Measurements from ENCODE around the gene PRR33. TPM values are rescaled to one million over a fixed set of nuclear protein-coding genes. Genes with fewer than 3 reads are reported as not detected.

PRR33 gene
- total RNA-seq, 1 donor from 2014 or later = 3.9 TPM

GRCh38 chr11:1917523-1918435 is 26.1 kb upstream of the PRR33 start:
- DNase-seq (ENCODE audit: low read depth) = peak; percentile 83

GRCh38 chr11:1916986-1917522 is 25.4 kb upstream of the PRR33 start:
- peak; percentile 80 for DNase-seq (ENCODE audit: low read depth)

- DNase-seq (ENCODE audit: low read depth) = no peak
Measured at GRCh38 chr11:1916132-1916985, 24.7 kb upstream of the PRR33 start.

GRCh38 chr11:1915795-1916131 is 24.1 kb upstream of the PRR33 start:
- DNase-seq (ENCODE audit: low read depth) = no peak

- DNase-seq (ENCODE audit: low read depth) = no peak
Measured at GRCh38 chr11:1913271-1914060, 21.8 kb upstream of the PRR33 start.

GRCh38 chr11:1912289-1912878 is 20.7 kb upstream of the PRR33 start:
- DNase-seq (ENCODE audit: low read depth) = no peak

GRCh38 chr11:1909524-1909923 is 17.8 kb upstream of the PRR33 start:
- DNase-seq (ENCODE audit: low read depth) = no peak

- no peak for DNase-seq (ENCODE audit: low read depth)
Measured at GRCh38 chr11:1908618-1909017, 16.9 kb upstream of the PRR33 start.

- no peak for DNase-seq (ENCODE audit: low read depth)
Measured at GRCh38 chr11:1906611-1907423, 15.1 kb upstream of the PRR33 start.

GRCh38 chr11:1906181-1906580 is 14.5 kb upstream of the PRR33 start:
- DNase-seq (ENCODE audit: low read depth) = no peak

- DNase-seq (ENCODE audit: low read depth) = no peak
Measured at GRCh38 chr11:1899686-1900085, 8.0 kb upstream of the PRR33 start.

GRCh38 chr11:1899090-1899489 is 7.4 kb upstream of the PRR33 start:
- DNase-seq (ENCODE audit: low read depth) = no peak

- DNase-seq (ENCODE audit: low read depth) = no peak
Measured at GRCh38 chr11:1896923-1897322, 5.2 kb upstream of the PRR33 start.

- DNase-seq (ENCODE audit: low read depth) = no peak
Measured at GRCh38 chr11:1896468-1896867, 4.8 kb upstream of the PRR33 start.

GRCh38 chr11:1894759-1895158 is 3.1 kb upstream of the PRR33 start:
- DNase-seq (ENCODE audit: low read depth) = no peak

- DNase-seq (ENCODE audit: low read depth) = no peak
Measured at GRCh38 chr11:1893581-1894359, 2.1 kb upstream of the PRR33 start.

- DNase-seq (ENCODE audit: low read depth) = no peak
Measured at GRCh38 chr11:1892558-1892957, 863 bp upstream of the PRR33 start.

GRCh38 chr11:1892116-1892515 is 421 bp upstream of the PRR33 start:
- DNase-seq (ENCODE audit: low read depth) = no peak

Data from myocyte (in vitro differentiated cells).